ENCODE measurements around the gene CGNL1.

Gene CGNL1

DNA sequence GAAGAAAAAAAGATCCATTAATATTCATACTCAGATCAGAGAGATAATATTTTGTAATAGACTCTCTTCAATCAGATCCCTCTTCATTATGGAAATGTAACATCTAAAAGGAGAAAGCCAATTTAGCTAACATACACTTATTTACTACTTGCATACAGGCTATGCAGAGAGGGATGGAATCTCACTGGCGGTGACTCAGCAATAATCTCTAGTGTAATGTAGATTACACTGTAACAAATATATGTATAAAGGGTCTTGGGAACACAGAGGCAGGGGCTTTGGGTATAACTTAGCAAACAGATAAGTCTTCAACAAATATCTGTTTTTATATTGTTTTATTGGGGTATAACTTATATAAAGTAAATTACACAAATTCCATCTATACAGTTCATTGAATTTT is 69.6 kb downstream of the CGNL1 start:
- H3K27ac ChIP-seq (ENCODE audit: low read length): no peak overlapping the region
- no peak overlapping the region for H2AFZ ChIP-seq (ENCODE audit: low read depth, low read length)
- TF ChIP-seq, protein P1, sequence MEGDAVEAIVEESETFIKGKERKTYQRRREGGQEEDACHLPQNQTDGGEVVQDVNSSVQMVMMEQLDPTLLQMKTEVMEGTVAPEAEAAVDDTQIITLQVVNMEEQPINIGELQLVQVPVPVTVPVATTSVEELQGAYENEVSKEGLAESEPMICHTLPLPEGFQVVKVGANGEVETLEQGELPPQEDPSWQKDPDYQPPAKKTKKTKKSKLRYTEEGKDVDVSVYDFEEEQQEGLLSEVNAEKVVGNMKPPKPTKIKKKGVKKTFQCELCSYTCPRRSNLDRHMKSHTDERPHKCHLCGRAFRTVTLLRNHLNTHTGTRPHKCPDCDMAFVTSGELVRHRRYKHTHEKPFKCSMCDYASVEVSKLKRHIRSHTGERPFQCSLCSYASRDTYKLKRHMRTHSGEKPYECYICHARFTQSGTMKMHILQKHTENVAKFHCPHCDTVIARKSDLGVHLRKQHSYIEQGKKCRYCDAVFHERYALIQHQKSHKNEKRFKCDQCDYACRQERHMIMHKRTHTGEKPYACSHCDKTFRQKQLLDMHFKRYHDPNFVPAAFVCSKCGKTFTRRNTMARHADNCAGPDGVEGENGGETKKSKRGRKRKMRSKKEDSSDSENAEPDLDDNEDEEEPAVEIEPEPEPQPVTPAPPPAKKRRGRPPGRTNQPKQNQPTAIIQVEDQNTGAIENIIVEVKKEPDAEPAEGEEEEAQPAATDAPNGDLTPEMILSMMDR (IDR thresholded peaks at IDR 0.05; ENCODE audit: low read depth, low read length): no peak
- no peaks in the 10 kb centered on the region for H3K36me3 ChIP-seq (replicated peaks; ENCODE audit: low read depth, low read length)
- H3K4me1 ChIP-seq (ENCODE audit: low read length): peaks cover 2% of the 10 kb centered on the region; the same call in 1 of the 2 replicates
- no peaks in the 10 kb centered on the region for H3K79me2 ChIP-seq (ENCODE audit: low read length)
- no peak overlapping the region for H3K9ac ChIP-seq (ENCODE audit: low read length)
- H3K9me3 ChIP-seq (ENCODE audit: insufficient read depth, low read length): no peaks in the 10 kb centered on the region
- no peak overlapping the region for H3K4me2 ChIP-seq (ENCODE audit: low read length)
- H4K20me1 ChIP-seq (ENCODE audit: insufficient read depth, low read length): no peaks in the 10 kb centered on the region
- peaks cover 15% of the 10 kb centered on the region; the same call in 1 of the 2 replicates for H3K27me3 ChIP-seq (ENCODE audit: low read depth, low read length)
- H3K4me3 ChIP-seq (ENCODE audit: low read length): no peak overlapping the region

DNA sequence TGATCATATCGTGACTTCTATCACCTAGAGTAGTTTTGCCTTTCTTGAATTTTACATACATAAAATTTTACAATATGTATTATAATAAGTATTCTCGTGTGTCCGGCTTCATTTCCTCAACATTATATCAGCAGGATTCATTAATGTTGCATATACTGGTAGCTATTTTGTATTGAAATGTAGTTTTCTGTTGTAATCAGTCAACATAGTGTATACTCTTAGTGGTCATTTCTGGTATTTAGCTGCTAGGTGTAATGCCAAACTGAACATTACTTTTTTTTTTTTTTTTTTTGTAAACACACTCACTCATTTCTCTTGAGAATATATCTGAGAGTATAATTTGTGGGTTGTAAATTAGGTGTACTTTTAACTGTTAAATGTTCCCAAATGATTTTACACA is 70.1 kb downstream of the CGNL1 start:
- no peaks in the 10 kb centered on the region for H3K36me3 ChIP-seq (replicated peaks; ENCODE audit: low read depth, low read length)
- no peak overlapping the region for H3K9ac ChIP-seq (ENCODE audit: low read length)
- H3K4me2 ChIP-seq (ENCODE audit: low read length): no peak overlapping the region
- TF ChIP-seq, protein P1 (IDR thresholded peaks at IDR 0.05; ENCODE audit: low read depth, low read length): no peak
- no peak for TF ChIP-seq EZH2phosphoT487 (IDR thresholded peaks at IDR 0.05; ENCODE audit: low read depth)
- H4K20me1 ChIP-seq (ENCODE audit: insufficient read depth, low read length): no peaks in the 10 kb centered on the region
- H2AFZ ChIP-seq (ENCODE audit: low read depth, low read length): no peak overlapping the region
- H3K4me3 ChIP-seq (ENCODE audit: low read length): no peak overlapping the region
- no peak overlapping the region for H3K27ac ChIP-seq (ENCODE audit: low read length)
- no peaks in the 10 kb centered on the region for H3K4me1 ChIP-seq (ENCODE audit: low read length)
- no peaks in the 10 kb centered on the region for H3K79me2 ChIP-seq (ENCODE audit: low read length)
- no peaks in the 10 kb centered on the region for H3K9me3 ChIP-seq (ENCODE audit: insufficient read depth, low read length)
- peaks cover 19% of the 10 kb centered on the region for H3K27me3 ChIP-seq (ENCODE audit: low read depth, low read length)

DNA sequence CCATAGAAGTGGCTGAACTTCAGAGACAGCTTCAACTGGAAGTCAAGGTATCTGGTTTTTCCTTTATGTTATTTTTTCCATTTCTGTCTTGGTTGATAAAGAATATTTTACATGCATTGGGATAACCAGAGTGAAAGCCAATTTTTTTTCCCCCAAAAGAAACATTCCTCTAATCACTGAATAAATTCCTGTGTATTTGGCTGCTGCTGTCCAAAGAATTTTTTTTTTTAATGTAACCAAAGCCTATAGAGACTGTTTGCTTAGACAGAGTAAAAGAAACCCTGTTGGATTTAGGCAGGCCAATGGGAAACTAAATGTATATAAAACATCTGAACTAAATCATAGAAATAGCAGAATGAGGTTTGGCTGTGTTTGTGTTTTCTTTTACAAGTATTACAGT is 75.2 kb downstream of the CGNL1 start:
- Histone ChIP-seq H4K20me1 (ENCODE audit: insufficient read depth, low read length) (no peaks in the 10 kb centered on the region), H3K4me2 (ENCODE audit: low read length) (no peak overlapping the region), H3K4me1 (ENCODE audit: low read length) (no peaks in the 10 kb centered on the region), H3K27ac (ENCODE audit: low read length) (no peak overlapping the region), H3K36me3 (replicated peaks; ENCODE audit: low read depth, low read length) (no peaks in the 10 kb centered on the region), H3K79me2 (ENCODE audit: low read length) (no peaks in the 10 kb centered on the region), H3K27me3 (ENCODE audit: low read depth, low read length) (peaks cover 26% of the 10 kb centered on the region), H3K9ac (ENCODE audit: low read length) (no peak overlapping the region), H3K4me3 (ENCODE audit: low read length) (no peak overlapping the region), H2AFZ (ENCODE audit: low read depth, low read length) (no peak overlapping the region), H3K9me3 (ENCODE audit: insufficient read depth, low read length) (no peaks in the 10 kb centered on the region)
- TF ChIP-seq, protein P1 (IDR thresholded peaks at IDR 0.05; ENCODE audit: low read depth, low read length): no peak
- TF ChIP-seq EZH2phosphoT487 (IDR thresholded peaks at IDR 0.05; ENCODE audit: low read depth): no peak

DNA sequence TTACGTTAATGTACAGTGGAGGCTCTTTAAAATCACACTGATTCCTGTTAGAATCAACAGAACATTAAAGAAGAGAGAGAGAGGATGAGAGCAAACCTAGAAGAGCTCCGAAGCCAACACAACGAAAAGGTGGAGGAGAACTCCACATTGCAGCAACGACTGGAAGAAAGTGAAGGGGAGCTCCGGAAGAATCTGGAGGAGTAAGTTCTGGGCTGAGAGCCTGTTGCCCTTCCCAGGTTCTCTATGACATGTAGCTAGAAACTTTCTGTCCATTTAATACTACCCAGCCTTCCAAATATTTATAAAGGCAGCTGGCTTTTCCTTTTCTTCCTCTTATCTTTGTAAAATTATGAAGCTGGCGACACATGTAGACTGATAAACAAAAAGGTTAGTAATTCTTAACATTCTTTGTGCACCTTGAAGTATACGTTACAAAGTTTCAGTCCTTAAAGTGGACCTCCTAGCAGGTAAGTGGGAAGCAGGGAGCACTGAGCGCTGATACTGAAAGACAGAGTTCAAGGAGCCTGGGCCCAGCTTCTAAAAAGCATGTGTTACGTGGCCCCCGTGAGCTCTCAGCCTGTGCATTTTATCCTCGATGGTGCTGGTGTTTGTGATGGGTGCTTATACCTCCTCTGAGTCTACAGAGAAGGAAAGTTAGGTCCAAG is 75.9 kb downstream of the CGNL1 start:
- Histone ChIP-seq H3K9ac (ENCODE audit: low read length) (no peak overlapping the region), H4K20me1 (ENCODE audit: insufficient read depth, low read length) (no peaks in the 10 kb centered on the region), H2AFZ (ENCODE audit: low read depth, low read length) (no peak overlapping the region), H3K79me2 (ENCODE audit: low read length) (no peaks in the 10 kb centered on the region), H3K4me3 (ENCODE audit: low read length) (no peak overlapping the region), H3K9me3 (ENCODE audit: insufficient read depth, low read length) (no peaks in the 10 kb centered on the region), H3K4me1 (ENCODE audit: low read length) (no peaks in the 10 kb centered on the region), H3K4me2 (ENCODE audit: low read length) (no peak overlapping the region), H3K36me3 (replicated peaks; ENCODE audit: low read depth, low read length) (no peaks in the 10 kb centered on the region), H3K27me3 (ENCODE audit: low read depth, low read length) (peaks cover 23% of the 10 kb centered on the region), H3K27ac (ENCODE audit: low read length) (no peak overlapping the region)
- TF ChIP-seq, protein P1 (IDR thresholded peaks at IDR 0.05; ENCODE audit: low read depth, low read length): no peak
- TF ChIP-seq EZH2phosphoT487 (IDR thresholded peaks at IDR 0.05; ENCODE audit: low read depth): no peak

Data from OCI-LY3 (cell line).